Astrocyte of the spinal cord (primary cell): ENCODE measurements around the gene CAPZA1.
A peak's percentile ranks its signal among the peaks of the same experiment; 100 is the strongest.

ENCODE experiments used
- DNase-seq: peaks from one replicate; pipeline ENCODE4 v3.0.0; 2011; ENCODE audit warnings: low read depth, low spot score
- H3K4me3 ChIP-seq: 2 replicates; pipeline ENCODE4 v1.5.1; 2011; ENCODE audit warnings: low read depth, mild to moderate bottlenecking, low read length, moderate library complexity
- in situ Hi-C: cut with HindIII; loops from 2 replicates; pipeline ENCODE4 v1.10.0; 2017; ENCODE audit warnings: low sequenced_read_pairs
- TF ChIP-seq, protein P1 (sequence below): IDR thresholded peaks from 2 replicates; pipeline ENCODE4 v1.5.1; 2012; ENCODE audit warnings: low read depth, mild to moderate bottlenecking, low read length, inconsistent platforms

CAPZA1 gene

GRCh38 chr1:112711670-112712069 is 92.0 kb downstream of the CAPZA1 start:
- no peak overlapping the region for H3K4me3 ChIP-seq
- DNase-seq = no peak
- in situ Hi-C loops = no loop called here
- TF ChIP-seq, protein P1, sequence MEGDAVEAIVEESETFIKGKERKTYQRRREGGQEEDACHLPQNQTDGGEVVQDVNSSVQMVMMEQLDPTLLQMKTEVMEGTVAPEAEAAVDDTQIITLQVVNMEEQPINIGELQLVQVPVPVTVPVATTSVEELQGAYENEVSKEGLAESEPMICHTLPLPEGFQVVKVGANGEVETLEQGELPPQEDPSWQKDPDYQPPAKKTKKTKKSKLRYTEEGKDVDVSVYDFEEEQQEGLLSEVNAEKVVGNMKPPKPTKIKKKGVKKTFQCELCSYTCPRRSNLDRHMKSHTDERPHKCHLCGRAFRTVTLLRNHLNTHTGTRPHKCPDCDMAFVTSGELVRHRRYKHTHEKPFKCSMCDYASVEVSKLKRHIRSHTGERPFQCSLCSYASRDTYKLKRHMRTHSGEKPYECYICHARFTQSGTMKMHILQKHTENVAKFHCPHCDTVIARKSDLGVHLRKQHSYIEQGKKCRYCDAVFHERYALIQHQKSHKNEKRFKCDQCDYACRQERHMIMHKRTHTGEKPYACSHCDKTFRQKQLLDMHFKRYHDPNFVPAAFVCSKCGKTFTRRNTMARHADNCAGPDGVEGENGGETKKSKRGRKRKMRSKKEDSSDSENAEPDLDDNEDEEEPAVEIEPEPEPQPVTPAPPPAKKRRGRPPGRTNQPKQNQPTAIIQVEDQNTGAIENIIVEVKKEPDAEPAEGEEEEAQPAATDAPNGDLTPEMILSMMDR = no peak

GRCh38 chr1:112712191-112712590 is 92.6 kb downstream of the CAPZA1 start:
- TF ChIP-seq, protein P1 = no peak
- in situ Hi-C loops = no loop called here
- H3K4me3 ChIP-seq = no peak overlapping the region
- no peak for DNase-seq

DNA sequence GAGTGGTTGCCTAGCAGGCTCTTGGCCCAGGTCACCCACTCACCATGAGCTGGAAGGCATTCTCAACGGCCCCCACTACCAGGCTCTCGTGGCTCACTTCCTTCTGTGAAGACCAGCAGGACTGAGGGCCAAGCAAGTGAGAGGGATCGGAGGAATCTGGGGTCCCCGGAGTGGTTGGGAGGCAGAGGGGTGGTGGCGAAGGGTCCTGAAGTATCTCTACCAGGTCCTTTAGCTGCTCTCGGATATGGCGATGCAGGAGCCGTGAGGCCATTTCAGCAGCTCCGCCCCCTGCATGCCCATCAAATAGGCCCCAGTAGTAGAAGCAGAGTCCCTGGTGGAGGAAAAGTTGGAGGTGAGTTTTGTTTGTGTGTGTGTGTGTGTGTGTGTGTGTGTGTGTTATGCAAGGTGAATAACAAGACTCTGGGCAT is 93.1 kb downstream of the CAPZA1 start:
- in situ Hi-C loops = no loop called here

DNA sequence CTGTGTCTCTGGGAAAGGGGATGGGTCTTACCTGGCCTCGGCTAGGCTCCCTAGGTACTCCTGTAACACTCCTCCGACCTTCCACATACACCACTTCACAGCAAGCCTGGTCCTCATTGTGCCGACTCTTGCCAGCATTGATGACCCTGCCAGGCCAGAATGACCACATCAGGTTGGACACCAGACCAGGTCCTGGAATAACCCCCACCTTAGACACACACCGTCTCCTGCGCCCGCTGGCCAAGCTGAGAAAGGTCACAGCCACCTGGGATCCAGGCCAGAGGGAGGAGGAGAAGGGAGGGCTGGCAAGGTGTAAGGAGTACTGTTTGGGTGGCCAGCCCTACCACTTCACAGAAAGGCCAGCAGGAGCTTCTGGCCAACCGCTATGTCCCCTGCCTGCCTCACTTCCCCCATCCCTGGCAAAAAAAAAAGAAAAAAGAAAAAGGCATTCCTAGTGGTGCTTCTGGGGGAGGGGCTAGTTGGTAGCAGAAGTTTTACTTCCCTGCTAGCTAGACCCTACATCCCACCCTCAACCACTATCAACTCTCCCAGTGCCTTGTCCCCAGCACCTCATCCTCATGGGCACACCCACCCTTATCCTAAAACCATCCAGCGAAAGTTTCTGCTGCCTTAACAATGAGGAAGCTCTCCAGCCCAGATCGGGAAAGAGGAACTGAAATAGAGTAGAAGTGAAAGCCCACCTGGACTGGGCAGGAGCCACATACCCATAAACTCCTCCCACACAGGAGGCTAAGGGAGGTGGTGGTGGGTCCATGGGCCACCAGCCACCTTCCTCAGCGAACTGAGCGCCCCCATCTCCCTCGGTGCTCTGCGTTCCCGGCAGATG is 94.1 kb downstream of the CAPZA1 start:
- TF ChIP-seq, protein P1 = no peak
- in situ Hi-C loops = no loop called here
- peak overlapping the region; percentile 63 for H3K4me3 ChIP-seq
- DNase-seq = no peak

More for the DNA sequence above, 93.1 kb downstream of the CAPZA1 start:
- no peak overlapping the region for H3K4me3 ChIP-seq
- TF ChIP-seq, protein P1 = no peak
- DNase-seq = no peak

DNA sequence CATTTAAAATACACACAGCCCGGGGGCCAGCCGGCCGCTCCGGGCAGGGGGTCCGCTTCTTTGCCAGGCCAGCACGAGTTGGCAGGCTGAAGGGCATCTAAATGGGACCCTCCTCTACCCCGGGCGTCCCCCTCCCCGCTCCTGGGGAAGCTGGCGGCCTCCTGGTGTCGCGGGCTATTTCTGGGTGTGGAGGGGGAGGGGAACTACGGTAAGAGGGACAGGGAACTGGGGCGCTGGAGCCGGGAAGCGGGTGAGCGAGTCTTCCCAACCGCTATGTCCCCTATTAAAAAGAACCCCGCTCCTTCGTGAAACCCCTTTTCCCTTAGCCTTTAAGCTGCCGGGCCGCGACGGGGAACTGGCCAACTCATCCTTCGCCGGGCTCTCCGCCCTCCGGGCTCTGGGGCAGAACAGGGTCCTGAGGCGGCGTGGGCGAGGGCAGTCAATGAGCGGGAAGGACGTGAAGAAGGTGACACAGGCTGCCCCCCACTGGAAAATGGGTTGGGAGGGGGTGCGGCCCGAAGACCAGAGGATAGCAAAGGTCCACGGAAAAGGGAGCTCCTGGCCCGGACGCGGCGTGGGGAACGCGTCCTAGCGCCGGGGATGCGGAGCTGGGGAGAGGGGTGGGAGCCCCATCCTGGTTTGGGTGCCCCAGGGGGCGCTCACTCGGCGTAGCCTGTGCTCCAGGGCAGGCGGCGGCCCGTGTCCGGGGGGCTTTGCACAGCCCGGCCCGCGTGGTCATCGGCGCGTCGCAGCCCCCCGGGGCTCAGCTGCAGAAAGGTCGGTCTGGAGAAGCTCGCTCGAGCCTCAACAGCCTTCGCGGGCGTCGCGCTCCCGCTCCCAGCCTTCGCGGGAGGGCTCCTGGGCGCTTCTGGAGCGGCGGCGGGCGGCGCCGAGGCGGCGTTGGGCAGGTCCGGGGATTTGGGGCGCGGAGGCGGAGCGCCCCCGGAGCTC is 95.0 kb downstream of the CAPZA1 start:
- TF ChIP-seq, protein P1 = no peak
- in situ Hi-C loops = loop anchor here (5.0 kb wide), 1 partner anchor 83 kb away; no protein-coding TSS in a partner anchor

More for the DNA sequence above, 95.0 kb downstream of the CAPZA1 start:
- peak overlapping the region; percentile 63 for H3K4me3 ChIP-seq
- no peak for DNase-seq
